Breast epithelium (tissue), 4 donors: ENCODE results near the gene LHFPL3. TPM values are rescaled to one million over a fixed set of nuclear protein-coding genes. Genes with fewer than 3 reads are reported as not detected.

Experiments used
- DNase-seq, 2 donors: peaks; one replicate each; pipeline ENCODE4 v3.0.0-alpha.2; 2019; ENCODE audit warnings: low spot score in 2 of 2
- H3K27ac ChIP-seq, 2 donors: fragments of 200-600 bp; sonication (generic) in 1 of 2; one replicate each; pipeline ENCODE4 v1.5.1; 2016 to 2019; ENCODE audit warnings: mild to moderate bottlenecking in 1 of 2
- H3K27me3 ChIP-seq, 2 donors: fragments of 200-600 bp; sonication (generic) in 1 of 2; one replicate each; pipeline versions ENCODE4 v1.5.1 to v1.6.0; 2017 to 2019; ENCODE audit warnings: control low read depth in 1 of 2, mild to moderate bottlenecking in 1 of 2
- H3K36me3 ChIP-seq: fragments of 200-600 bp; one replicate; pipeline ENCODE4 v1.5.1; 2019
- H3K4me1 ChIP-seq, 2 donors: fragments of 200-600 bp; sonication (generic); one replicate each; pipeline ENCODE4 v1.5.1; 2016 to 2019; ENCODE audit warnings: control low read depth in 1 of 2
- H3K4me3 ChIP-seq, 3 donors: fragments of 200-600 bp; sonication (generic); 1 replicate in 2 of 3; 2 replicates in 1 of 3; pipeline ENCODE4 v1.5.1; 2016 to 2019; ENCODE audit warnings: mild to moderate bottlenecking in 3 of 3, moderate library complexity in 2 of 3
- H3K9me3 ChIP-seq, 2 donors: fragments of 200-600 bp; sonication (generic) in 1 of 2; one replicate each; pipeline ENCODE4 v1.5.1; 2016 to 2019; ENCODE audit warnings: control low read depth in 1 of 2
- POLR2A ChIP-seq: fragments of 450-650 bp; IDR thresholded peaks from one replicate; pipeline ENCODE4 v1.6.1; 2016; ENCODE audit warnings: antibody characterized with exemption, mild to moderate bottlenecking, moderate library complexity
- POLR2AphosphoS5 ChIP-seq, 3 donors: sonication (generic); formaldehyde crosslinking; IDR thresholded peaks; one replicate each; pipeline ENCODE4 v1.6.1; 2017; ENCODE audit warnings: antibody characterized with exemption in 3 of 3
- intact Hi-C: fragments of 100-400 bp; cut with DNase I; formaldehyde crosslinking; loops from one replicate; pipeline ENCODE4 v1.15.1; 2023; ENCODE audit warnings: low total_unique reads
- total RNA-seq, 3 donors: library from RNA; depleted of rRNA; stranded (reverse); fragments of >200 nt; gene quantifications; one replicate each; pipeline ENCODE4 v1.1.0, GENCODE V29; 2016
- TF ChIP-seq, protein P1 (sequence below), 3 donors: fragments of 450-650 bp; IDR thresholded peaks; one replicate each; pipeline ENCODE4 v1.5.1; 2016 to 2017; ENCODE audit warnings: antibody characterized with exemption in 3 of 3, mild to moderate bottlenecking in 3 of 3, moderate library complexity in 3 of 3

LHFPL3 gene
- total RNA-seq, 3 donors from 2014 or later = not detected

- H3K9me3 ChIP-seq = no peaks in the 10 kb centered on the region
- TF ChIP-seq POLR2AphosphoS5 (IDR thresholded peaks at IDR 0.05) (no peak), POLR2A (no peak)
- TF ChIP-seq, protein P1, sequence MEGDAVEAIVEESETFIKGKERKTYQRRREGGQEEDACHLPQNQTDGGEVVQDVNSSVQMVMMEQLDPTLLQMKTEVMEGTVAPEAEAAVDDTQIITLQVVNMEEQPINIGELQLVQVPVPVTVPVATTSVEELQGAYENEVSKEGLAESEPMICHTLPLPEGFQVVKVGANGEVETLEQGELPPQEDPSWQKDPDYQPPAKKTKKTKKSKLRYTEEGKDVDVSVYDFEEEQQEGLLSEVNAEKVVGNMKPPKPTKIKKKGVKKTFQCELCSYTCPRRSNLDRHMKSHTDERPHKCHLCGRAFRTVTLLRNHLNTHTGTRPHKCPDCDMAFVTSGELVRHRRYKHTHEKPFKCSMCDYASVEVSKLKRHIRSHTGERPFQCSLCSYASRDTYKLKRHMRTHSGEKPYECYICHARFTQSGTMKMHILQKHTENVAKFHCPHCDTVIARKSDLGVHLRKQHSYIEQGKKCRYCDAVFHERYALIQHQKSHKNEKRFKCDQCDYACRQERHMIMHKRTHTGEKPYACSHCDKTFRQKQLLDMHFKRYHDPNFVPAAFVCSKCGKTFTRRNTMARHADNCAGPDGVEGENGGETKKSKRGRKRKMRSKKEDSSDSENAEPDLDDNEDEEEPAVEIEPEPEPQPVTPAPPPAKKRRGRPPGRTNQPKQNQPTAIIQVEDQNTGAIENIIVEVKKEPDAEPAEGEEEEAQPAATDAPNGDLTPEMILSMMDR (IDR thresholded peaks at IDR 0.05) = no peak
- intact Hi-C loops = no loop called here
- H3K27ac ChIP-seq = no peak overlapping the region
- DNase-seq = no peak
- no peaks in the 10 kb centered on the region for H3K27me3 ChIP-seq
- H3K4me3 ChIP-seq = no peak overlapping the region
- no peaks in the 10 kb centered on the region for H3K4me1 ChIP-seq
- no peaks in the 10 kb centered on the region for H3K36me3 ChIP-seq
These were observed 38.0 kb downstream of the LHFPL3 start for GRCh38 chr7:104366390-104366789.

DNA sequence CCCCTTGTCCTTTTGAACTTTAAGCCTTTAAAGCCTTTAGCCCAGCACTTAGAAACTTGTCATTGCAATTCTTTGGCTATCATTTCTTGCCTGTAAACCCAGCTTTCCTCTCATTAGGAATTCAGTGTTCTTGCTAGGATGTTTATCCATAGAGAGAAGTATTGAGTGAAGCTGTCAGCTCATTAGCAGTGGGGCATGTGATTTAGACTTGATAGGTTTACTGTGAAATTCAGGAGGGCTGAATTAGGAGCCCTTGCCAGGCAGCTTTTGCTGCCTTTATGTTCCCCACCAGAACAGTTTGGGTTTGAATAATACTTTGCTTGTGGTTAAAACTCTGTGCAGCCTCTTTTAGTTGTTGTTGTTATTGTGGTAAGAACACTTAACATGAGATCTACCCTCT is 39.5 kb downstream of the LHFPL3 start:
- no peak for DNase-seq
- H3K27ac ChIP-seq = no peak overlapping the region
- no peaks in the 10 kb centered on the region for H3K9me3 ChIP-seq
- intact Hi-C loops = no loop called here
- H3K27me3 ChIP-seq = no peaks in the 10 kb centered on the region
- no peaks in the 10 kb centered on the region for H3K36me3 ChIP-seq
- TF ChIP-seq, protein P1 (IDR thresholded peaks at IDR 0.05) = no peak
- TF ChIP-seq POLR2A (no peak), POLR2AphosphoS5 (IDR thresholded peaks at IDR 0.05) (no peak)
- no peak overlapping the region for H3K4me3 ChIP-seq
- no peaks in the 10 kb centered on the region for H3K4me1 ChIP-seq

DNA sequence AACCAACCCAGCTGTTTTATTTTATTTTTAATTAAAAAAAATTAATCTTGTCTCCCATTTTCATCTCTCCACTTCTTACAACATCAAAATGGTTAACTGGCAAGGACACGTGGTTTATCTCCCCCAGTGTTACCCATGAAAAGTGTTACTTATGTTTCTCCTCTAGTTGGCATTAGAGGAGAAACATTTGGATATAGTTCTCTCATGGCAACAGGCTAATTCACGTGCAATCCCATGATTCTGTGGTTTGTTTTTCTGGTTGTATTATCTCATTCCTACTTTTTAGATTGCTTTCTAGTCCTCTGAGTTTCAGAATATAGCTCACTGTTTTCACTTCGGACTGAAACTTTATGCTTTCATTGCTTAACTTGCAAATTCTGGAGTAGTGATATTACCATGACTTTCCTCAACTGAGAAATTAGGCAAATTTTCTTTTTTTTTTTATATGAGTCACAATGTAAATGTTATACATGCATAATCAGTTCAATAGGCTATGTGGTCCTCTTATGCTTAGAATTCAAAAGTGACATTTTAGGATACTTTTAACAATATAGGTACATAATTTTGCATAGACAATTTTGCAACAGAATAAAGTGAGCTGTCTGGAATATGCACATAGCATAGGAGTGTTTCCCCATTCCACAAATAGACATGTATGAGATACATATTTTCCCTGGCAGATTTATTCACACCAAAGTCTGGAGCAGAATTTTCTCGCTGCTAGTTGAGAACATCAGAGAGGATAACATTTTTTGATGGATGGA is 43.0 kb downstream of the LHFPL3 start:
- H3K36me3 ChIP-seq = no peaks in the 10 kb centered on the region
- H3K27me3 ChIP-seq = no peaks in the 10 kb centered on the region
- no peak overlapping the region for H3K27ac ChIP-seq
- intact Hi-C loops = no loop called here
- H3K4me3 ChIP-seq = no peak overlapping the region
- TF ChIP-seq POLR2AphosphoS5 (IDR thresholded peaks at IDR 0.05) (no peak), POLR2A (no peak)
- TF ChIP-seq, protein P1 (IDR thresholded peaks at IDR 0.05) = no peak
- no peaks in the 10 kb centered on the region for H3K4me1 ChIP-seq
- no peak for DNase-seq
- H3K9me3 ChIP-seq = no peaks in the 10 kb centered on the region

GRCh38 chr7:104371980-104372357 is 43.6 kb downstream of the LHFPL3 start:
- Histone ChIP-seq H3K4me1 (no peaks in the 10 kb centered on the region), H3K27me3 (no peaks in the 10 kb centered on the region), H3K27ac (no peak overlapping the region), H3K4me3 (no peak overlapping the region), H3K9me3 (no peaks in the 10 kb centered on the region), H3K36me3 (no peaks in the 10 kb centered on the region)
- TF ChIP-seq, protein P1 (IDR thresholded peaks at IDR 0.05) = no peak
- no peak for DNase-seq
- intact Hi-C loops = no loop called here

GRCh38 chr7:104382616-104383015 is 54.2 kb downstream of the LHFPL3 start:
- intact Hi-C loops = no loop called here
- H3K27me3 ChIP-seq = no peaks in the 10 kb centered on the region
- H3K27ac ChIP-seq = no peak overlapping the region
- H3K4me1 ChIP-seq = no peaks in the 10 kb centered on the region
- peaks cover 0 to 16% of the 10 kb centered on the region in 2 donors for H3K9me3 ChIP-seq
- DNase-seq = no peak
- TF ChIP-seq, protein P1 (IDR thresholded peaks at IDR 0.05) = no peak
- TF ChIP-seq POLR2AphosphoS5 (IDR thresholded peaks at IDR 0.05) (no peak), POLR2A (no peak)
- no peak overlapping the region for H3K4me3 ChIP-seq
- no peaks in the 10 kb centered on the region for H3K36me3 ChIP-seq
